Ramos (cell line): ENCODE measurements around the gene RUSC1.
"Not testable (repeated sequence)": the region's sequence is repeated elsewhere in the genome, so short reads cannot be mapped to it uniquely, and the experiment has no call there.

Source experiments
- in situ Hi-C: fragments of 300-500 bp; cut with MboI; formaldehyde crosslinking; loops from one replicate; pipeline ENCODE4 v1.14.3; 2022; ENCODE audit warnings: low sequenced_read_pairs; ENCODE audit not compliant: unreplicated experiment

Gene RUSC1

GRCh38 chr1:155320661-155321617 lies at the start of gene RUSC1:
TSS of gene RUSC1 (plus strand) at chr1:155320894. CDS start at chr1:155321774, 880 bp downstream.
- in situ Hi-C loops = no loop called here

GRCh38 chr1:155272466-155273342 lies 48.0 kb upstream of the RUSC1 start:
- in situ Hi-C loops = no loop called here

GRCh38 chr1:155273343-155274245 lies 47.1 kb upstream of the RUSC1 start, which contains the start of gene CLK2:
TSS of gene CLK2 (minus strand) at chr1:155273504. CDS start at chr1:155270977, 2,527 bp downstream.
- in situ Hi-C loops = no loop called here

- in situ Hi-C loops = no loop called here
These were observed 43.4 kb upstream of the RUSC1 start, which contains the start of gene HCN3 for GRCh38 chr1:155277070-155277901. TSS of gene HCN3 (plus strand) at chr1:155277463. CDS start at chr1:155277591, 128 bp downstream.

- in situ Hi-C loops = no loop called here
These were observed 42.6 kb upstream of the RUSC1 start for GRCh38 chr1:155277902-155278688.

GRCh38 chr1:155278689-155279160 lies 42.0 kb upstream of the RUSC1 start:
- in situ Hi-C loops = no loop called here

GRCh38 chr1:155279268-155279667 lies 41.4 kb upstream of the RUSC1 start:
- in situ Hi-C loops = no loop called here

- in situ Hi-C loops = no loop called here
These were observed 38.1 kb upstream of the RUSC1 start for GRCh38 chr1:155282488-155283091.

- in situ Hi-C loops = no loop called here
These were observed 36.2 kb upstream of the RUSC1 start for GRCh38 chr1:155284476-155284875.

- in situ Hi-C loops = no loop called here
These were observed 35.6 kb upstream of the RUSC1 start for GRCh38 chr1:155285063-155285462.

GRCh38 chr1:155285631-155286044 lies 35.1 kb upstream of the RUSC1 start:
- in situ Hi-C loops = no loop called here

- in situ Hi-C loops = no loop called here
These were observed 34.1 kb upstream of the RUSC1 start for GRCh38 chr1:155286544-155286943.

GRCh38 chr1:155287987-155288543 lies 32.6 kb upstream of the RUSC1 start:
- in situ Hi-C loops = no loop called here

- in situ Hi-C loops = not testable (repeated sequence)
These were observed 29.7 kb upstream of the RUSC1 start for GRCh38 chr1:155291006-155291405.

GRCh38 chr1:155293086-155293749 lies 27.5 kb upstream of the RUSC1 start:
- in situ Hi-C loops = no loop called here

- in situ Hi-C loops = no loop called here
These were observed 26.0 kb upstream of the RUSC1 start for GRCh38 chr1:155294520-155295182.
